H9 (cell line): Measurements from ENCODE around the gene DSCAM. TPM values are rescaled to one million over a fixed set of nuclear protein-coding genes. Genes with fewer than 3 reads are reported as not detected.

Experiments used
- DNase-seq: peaks from one replicate; pipeline ENCODE4 v3.0.0-alpha.2; 2017
- H2AFZ ChIP-seq: one replicate; pipeline ENCODE4 v1.6.1; 2013; ENCODE audit warnings: mild to moderate bottlenecking, low read length, control low read depth, moderate library complexity
- H2AK5ac ChIP-seq: 2 replicates; pipeline ENCODE4 v1.6.1; 2013; ENCODE audit warnings: low read length, control low read depth, mixed read lengths; ENCODE audit not compliant: insufficient read length
- H2BK120ac ChIP-seq: one replicate; pipeline ENCODE4 v1.6.1; 2013; ENCODE audit warnings: low read depth, mild to moderate bottlenecking, low read length, control low read depth, inconsistent platforms; ENCODE audit not compliant: poor library complexity, severe bottlenecking
- H2BK12ac ChIP-seq: 2 replicates; pipeline ENCODE4 v1.6.1; 2013; ENCODE audit warnings: low read length, control low read depth, mixed read lengths, low read depth; ENCODE audit not compliant: insufficient read length
- H2BK15ac ChIP-seq: 2 replicates; pipeline ENCODE4 v1.6.1; 2013; ENCODE audit warnings: low read depth, low read length, control low read depth
- H2BK20ac ChIP-seq: one replicate; pipeline ENCODE4 v1.6.1; 2013; ENCODE audit warnings: low read depth, mild to moderate bottlenecking, low read length, control low read depth, inconsistent platforms; ENCODE audit not compliant: poor library complexity, severe bottlenecking
- H2BK5ac ChIP-seq: 2 replicates; pipeline ENCODE4 v1.6.1; 2013; ENCODE audit warnings: low read length, control low read depth, mixed read lengths; ENCODE audit not compliant: insufficient read length
- H3K14ac ChIP-seq: 2 replicates; pipeline ENCODE4 v1.6.1; 2013; ENCODE audit warnings: low read length, control low read depth; ENCODE audit not compliant: insufficient read depth
- H3K18ac ChIP-seq: 2 replicates; pipeline ENCODE4 v1.6.1; 2013; ENCODE audit warnings: low read depth, mild to moderate bottlenecking, mixed read lengths, low read length, control low read depth; ENCODE audit not compliant: insufficient read length
- H3K23ac ChIP-seq: 2 replicates; pipeline ENCODE4 v1.6.1; 2013; ENCODE audit warnings: low read length, control low read depth, mixed read lengths, low read depth; ENCODE audit not compliant: insufficient read length
- H3K23me2 ChIP-seq: 2 replicates; pipeline ENCODE4 v1.6.1; 2013; ENCODE audit warnings: low read depth, mild to moderate bottlenecking, mixed read lengths, low read length, control low read depth; ENCODE audit not compliant: insufficient read length, poor library complexity, severe bottlenecking
- H3K27ac ChIP-seq: 2 replicates; pipeline ENCODE4 v1.5.1; 2013; ENCODE audit warnings: low read length, control low read depth, mixed read lengths, low read depth; ENCODE audit not compliant: insufficient read length
- H3K27me3 ChIP-seq: 2 replicates; pipeline ENCODE4 v1.6.1; 2013; ENCODE audit warnings: low read length, control low read depth, inconsistent platforms; ENCODE audit not compliant: insufficient read depth
- H3K4ac ChIP-seq: 2 replicates; pipeline ENCODE4 v1.6.1; 2013; ENCODE audit warnings: low read depth, mild to moderate bottlenecking, control low read depth, inconsistent platforms, low read length, moderate library complexity
- H3K4me1 ChIP-seq: 2 replicates; pipeline ENCODE4 v1.6.1; 2013; ENCODE audit warnings: low read length, control low read depth, inconsistent platforms; ENCODE audit not compliant: insufficient read depth
- H3K4me2 ChIP-seq: 2 replicates; pipeline ENCODE4 v1.6.1; 2013; ENCODE audit warnings: low read length, control low read depth, mixed read lengths; ENCODE audit not compliant: insufficient read length, insufficient read depth
- H3K56ac ChIP-seq: 2 replicates; pipeline ENCODE4 v1.6.1; 2013; ENCODE audit warnings: low read depth, mild to moderate bottlenecking, mixed read lengths, low read length, control low read depth; ENCODE audit not compliant: insufficient read length
- H3K79me1 ChIP-seq: 2 replicates; pipeline ENCODE4 v1.6.1; 2013; ENCODE audit warnings: low read depth, mild to moderate bottlenecking, moderate library complexity, low read length, control low read depth, inconsistent platforms; ENCODE audit not compliant: insufficient read depth, poor library complexity, severe bottlenecking
- H3K79me2 ChIP-seq: 2 replicates; pipeline ENCODE4 v1.6.1; 2013; ENCODE audit warnings: low read length, control low read depth, inconsistent platforms; ENCODE audit not compliant: insufficient read depth
- H3K9ac ChIP-seq: 2 replicates; pipeline ENCODE4 v1.6.1; 2013; ENCODE audit warnings: low read length, control low read depth, mixed read lengths; ENCODE audit not compliant: insufficient read length; ENCODE audit errors: extremely low read depth
- H3K9me3 ChIP-seq: one replicate; pipeline ENCODE4 v1.6.1; 2013; ENCODE audit warnings: low read depth, low read length, inconsistent platforms; ENCODE audit not compliant: control insufficient read depth
- H3T11ph ChIP-seq: one replicate; pipeline ENCODE4 v1.6.1; 2013; ENCODE audit warnings: mild to moderate bottlenecking, low read length, control low read depth, inconsistent platforms
- H4K20me1 ChIP-seq: one replicate; pipeline ENCODE4 v1.6.1; 2013; ENCODE audit not compliant: control insufficient read depth, insufficient read length, insufficient read depth
- H4K5ac ChIP-seq: 2 replicates; pipeline ENCODE4 v1.6.1; 2013; ENCODE audit warnings: low read depth, mild to moderate bottlenecking, mixed read lengths, low read length, control low read depth; ENCODE audit not compliant: insufficient read length
- H4K8ac ChIP-seq: replicated peaks from 2 replicates; pipeline ENCODE4 v1.6.1; 2013; ENCODE audit warnings: low read length, control low read depth, mixed read lengths, low read depth; ENCODE audit not compliant: insufficient read length
- H4K91ac ChIP-seq: 2 replicates; pipeline ENCODE4 v1.6.1; 2013; ENCODE audit warnings: low read depth, mild to moderate bottlenecking, moderate library complexity, mixed read lengths, low read length, control low read depth; ENCODE audit not compliant: insufficient read length
- H3K27ac Mint-ChIP-seq, 3 experiments: 2 replicates in 2 of 3; 3 replicates in 1 of 3; pipeline ENCODE4 v1.8.0; 2020 to 2021; ENCODE audit warnings: mixed read lengths in 3 of 3, mild to moderate bottlenecking in 1 of 3, moderate library complexity in 1 of 3
- H3K27me3 Mint-ChIP-seq: 2 replicates; pipeline ENCODE4 v1.8.0; 2021; ENCODE audit warnings: low read depth, mild to moderate bottlenecking, moderate library complexity, mixed read lengths
- H3K36me3 Mint-ChIP-seq, 3 experiments: 2 replicates in 2 of 3; 3 replicates in 1 of 3; pipeline ENCODE4 v1.8.0; 2020 to 2021; ENCODE audit warnings: low read depth in 3 of 3, mixed read lengths in 3 of 3; ENCODE audit not compliant: insufficient read depth in 1 of 3
- H3K4me1 Mint-ChIP-seq, 2 experiments: 2 replicates each; pipeline ENCODE4 v1.8.0; 2020; ENCODE audit warnings: mixed read lengths in 2 of 2
- H3K4me3 Mint-ChIP-seq, 2 experiments: 2 replicates in 1 of 2; 3 replicates in 1 of 2; pipeline ENCODE4 v1.8.0; 2020 to 2021; ENCODE audit warnings: mild to moderate bottlenecking in 2 of 2, mixed read lengths in 2 of 2, moderate library complexity in 1 of 2
- H3K9me3 Mint-ChIP-seq, 2 experiments: 2 replicates in 1 of 2; 3 replicates in 1 of 2; pipeline ENCODE4 v1.8.0; 2020; ENCODE audit warnings: mild to moderate bottlenecking in 2 of 2, mixed read lengths in 2 of 2, moderate library complexity in 1 of 2
- WGBS: extraction: QIAGEN DNeasy Blood & Tissue Kit; methylation state at CpG from one replicate; pipeline ENCODE4 v1.1.7; 2013; ENCODE audit warnings: missing lambda C conversion rate, low lambda C conversion rate, mixed read lengths; ENCODE audit not compliant: insufficient read length; ENCODE audit errors: extremely low coverage; 5-methylcytosine and 5-hydroxymethylcytosine counted together
- total RNA-seq: library from RNA; stranded (reverse); gene quantifications from 2 replicates; pipeline ENCODE4 v1.2.1, GENCODE V29; 2021
- TF ChIP-seq, protein P1 (sequence below): fragments of 200-600 bp; sonication (generic); conservative IDR thresholded peaks from 3 replicates; pipeline ENCODE4 v1.8.0; 2021; ENCODE audit warnings: antibody characterized with exemption, mild to moderate bottlenecking

Gene DSCAM
- total RNA-seq, 1 experiment from 2014 or later = 0.17 TPM

- WGBS = no CpG with 5 or more reads among the region's 9 CpGs
Measured at GRCh38 chr21:40208206-40208947, 638.6 kb downstream of the DSCAM start.

More at GRCh38 chr21:40208206-40208947, 638.6 kb downstream of the DSCAM start:
- H3K18ac ChIP-seq = no peak overlapping the region
- no peaks in the 10 kb centered on the region for H4K20me1 ChIP-seq
- no peak overlapping the region for H3K14ac ChIP-seq
- no peak overlapping the region for H3K4ac ChIP-seq
- no peak overlapping the region for H3K27ac Mint-ChIP-seq
- no peak overlapping the region for H3K4me3 Mint-ChIP-seq
- H2AFZ ChIP-seq = no peak overlapping the region
- no peaks in the 10 kb centered on the region for H3K4me1 ChIP-seq
- DNase-seq = no peak
- peaks cover 4% of the 10 kb centered on the region; the same call in 1 of the 2 replicates for H3K27me3 Mint-ChIP-seq
- TF ChIP-seq, protein P1, sequence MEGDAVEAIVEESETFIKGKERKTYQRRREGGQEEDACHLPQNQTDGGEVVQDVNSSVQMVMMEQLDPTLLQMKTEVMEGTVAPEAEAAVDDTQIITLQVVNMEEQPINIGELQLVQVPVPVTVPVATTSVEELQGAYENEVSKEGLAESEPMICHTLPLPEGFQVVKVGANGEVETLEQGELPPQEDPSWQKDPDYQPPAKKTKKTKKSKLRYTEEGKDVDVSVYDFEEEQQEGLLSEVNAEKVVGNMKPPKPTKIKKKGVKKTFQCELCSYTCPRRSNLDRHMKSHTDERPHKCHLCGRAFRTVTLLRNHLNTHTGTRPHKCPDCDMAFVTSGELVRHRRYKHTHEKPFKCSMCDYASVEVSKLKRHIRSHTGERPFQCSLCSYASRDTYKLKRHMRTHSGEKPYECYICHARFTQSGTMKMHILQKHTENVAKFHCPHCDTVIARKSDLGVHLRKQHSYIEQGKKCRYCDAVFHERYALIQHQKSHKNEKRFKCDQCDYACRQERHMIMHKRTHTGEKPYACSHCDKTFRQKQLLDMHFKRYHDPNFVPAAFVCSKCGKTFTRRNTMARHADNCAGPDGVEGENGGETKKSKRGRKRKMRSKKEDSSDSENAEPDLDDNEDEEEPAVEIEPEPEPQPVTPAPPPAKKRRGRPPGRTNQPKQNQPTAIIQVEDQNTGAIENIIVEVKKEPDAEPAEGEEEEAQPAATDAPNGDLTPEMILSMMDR = no peak
- no peak overlapping the region for H3K56ac ChIP-seq
- no peaks in the 10 kb centered on the region for H3K23me2 ChIP-seq
- H2BK5ac ChIP-seq = no peak overlapping the region
- no peaks in the 10 kb centered on the region for H3K79me1 ChIP-seq
- no peak overlapping the region for H3K4me2 ChIP-seq
- no peak overlapping the region for H3K23ac ChIP-seq
- no peaks in the 10 kb centered on the region for H3K9me3 ChIP-seq
- H4K91ac ChIP-seq = no peak overlapping the region
- no peak overlapping the region for H2AK5ac ChIP-seq
- no peak overlapping the region for H2BK12ac ChIP-seq
- no peak overlapping the region for H4K8ac ChIP-seq
- no peak overlapping the region for H3K9ac ChIP-seq
- H3K36me3 Mint-ChIP-seq = no peaks in the 10 kb centered on the region
- no peaks in the 10 kb centered on the region for H3K9me3 Mint-ChIP-seq
- no peak overlapping the region for H2BK20ac ChIP-seq
- H3K4me1 Mint-ChIP-seq = no peaks in the 10 kb centered on the region
- H3K27me3 ChIP-seq = no peaks in the 10 kb centered on the region
- H3K79me2 ChIP-seq = no peaks in the 10 kb centered on the region
- no peak overlapping the region for H2BK120ac ChIP-seq
- no peak overlapping the region for H2BK15ac ChIP-seq
- H4K5ac ChIP-seq = no peak overlapping the region
- no peak overlapping the region for H3K27ac ChIP-seq
- H3T11ph ChIP-seq = no peak overlapping the region
